ENCODE measurements around the gene EPC1.
"Not testable (repeated sequence)": the region's sequence is repeated elsewhere in the genome, so short reads cannot be mapped to it uniquely, and the experiment has no call there.

Gene EPC1

DNA sequence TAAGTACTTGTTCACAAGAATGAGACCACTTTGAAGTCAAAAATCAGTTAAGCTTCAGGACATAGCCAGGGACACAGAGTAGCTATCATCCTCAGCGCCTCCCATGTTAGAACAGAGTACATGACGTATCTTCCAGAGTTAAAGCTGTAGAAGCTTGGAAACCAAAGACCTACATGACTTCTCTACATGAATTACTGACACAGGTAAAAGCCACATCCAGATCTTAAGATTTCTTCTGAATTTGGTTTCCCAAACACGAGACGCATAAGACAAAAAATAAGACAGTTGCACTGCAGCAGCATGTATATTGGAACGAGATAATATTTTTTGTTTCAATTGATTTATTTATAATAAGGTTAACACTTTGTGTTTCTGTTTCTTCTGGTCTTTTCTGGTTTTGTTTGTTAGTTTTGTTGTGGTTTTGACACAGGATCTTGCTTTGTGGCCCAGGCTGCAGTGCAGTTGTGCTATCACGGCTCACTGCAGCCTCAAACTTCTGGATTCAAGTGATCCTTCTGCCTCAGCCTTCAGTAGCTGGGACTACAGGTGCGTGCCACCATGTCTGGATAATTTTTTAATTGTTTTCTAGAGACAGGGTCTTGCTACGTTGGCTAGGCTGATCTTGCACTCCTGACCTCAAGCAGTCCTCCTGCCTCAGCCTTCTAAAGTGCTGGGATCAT lies 10.2 kb upstream of the EPC1 start:
- DNase-seq (ENCODE audit: insufficient read length, low spot score), result no peak

DNA sequence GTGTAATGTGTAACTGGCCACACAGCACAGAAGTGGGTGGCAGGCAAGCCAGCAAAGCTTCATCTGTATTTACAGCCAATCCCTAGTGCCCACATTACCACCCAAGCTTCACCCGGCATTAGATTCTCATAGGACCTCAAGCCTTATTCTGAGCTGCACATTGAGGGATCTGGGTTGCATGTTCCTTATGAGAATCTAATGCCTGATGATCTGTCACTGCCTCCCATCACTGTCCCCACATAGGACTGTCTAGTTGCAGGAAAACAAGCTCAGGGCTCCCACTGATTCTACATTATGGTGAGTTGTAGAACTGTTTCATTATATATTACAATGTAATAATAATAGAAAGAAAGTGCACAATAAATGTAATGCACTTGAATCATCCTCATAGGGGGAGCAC lies 7.7 kb upstream of the EPC1 start:
- FAIRE-seq; DNase-seq (ENCODE audit: insufficient read length, low spot score): not testable (repeated sequence)

More for the DNA sequence above, 10.2 kb upstream of the EPC1 start:
- FAIRE-seq, result no peak
- TF ChIP-seq SPI1 (IDR thresholded peaks at IDR 0.05; ENCODE audit: low read depth, low read length), result no peak
- no peak for TF ChIP-seq POU2F2 (IDR thresholded peaks at IDR 0.05; ENCODE audit: low read depth, low read length)
- no peak for TF ChIP-seq TAF1 (IDR thresholded peaks at IDR 0.05; ENCODE audit: low read depth, low read length)
- TF ChIP-seq POLR2AphosphoS5 (IDR thresholded peaks at IDR 0.05; ENCODE audit: low read depth, low read length), result no peak
- TF ChIP-seq POLR2A (IDR thresholded peaks at IDR 0.05; ENCODE audit: low read depth, low read length), result no peak

DNA sequence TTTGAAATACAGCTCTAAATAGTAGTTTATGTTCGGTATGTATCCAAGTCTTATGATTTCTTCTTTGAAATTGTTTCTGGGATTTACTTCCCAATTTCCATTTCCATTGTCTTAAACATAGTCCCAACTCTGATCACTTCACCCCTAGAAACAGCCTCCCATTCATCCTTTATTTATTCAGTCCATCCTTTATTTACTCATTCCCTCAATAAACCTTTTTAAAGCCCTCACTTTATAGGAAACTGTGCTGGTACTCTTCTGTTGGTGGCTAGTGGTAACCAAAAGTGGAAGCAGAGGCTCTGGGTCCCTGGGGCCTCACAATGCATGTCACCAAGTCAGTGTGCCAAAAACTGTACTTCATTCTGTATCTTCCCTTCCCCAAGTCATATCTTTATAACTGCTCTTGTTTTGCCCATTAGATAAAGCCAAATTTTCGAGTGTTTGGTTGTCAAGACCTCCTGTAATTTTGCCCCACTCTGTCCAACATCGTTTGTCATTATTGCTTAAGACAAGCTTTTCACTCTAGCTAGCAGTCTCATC lies 3.9 kb upstream of the EPC1 start:
- DNase-seq (ENCODE audit: insufficient read length, low spot score) (no peak), FAIRE-seq (no peak)
- TF ChIP-seq POU2F2 (IDR thresholded peaks at IDR 0.05; ENCODE audit: low read depth, low read length) (no peak), PAX5 (IDR thresholded peaks at IDR 0.05; ENCODE audit: insufficient read depth, low read length, severe bottlenecking) (no peak), SPI1 (IDR thresholded peaks at IDR 0.05; ENCODE audit: low read depth, low read length) (no peak)

DNA sequence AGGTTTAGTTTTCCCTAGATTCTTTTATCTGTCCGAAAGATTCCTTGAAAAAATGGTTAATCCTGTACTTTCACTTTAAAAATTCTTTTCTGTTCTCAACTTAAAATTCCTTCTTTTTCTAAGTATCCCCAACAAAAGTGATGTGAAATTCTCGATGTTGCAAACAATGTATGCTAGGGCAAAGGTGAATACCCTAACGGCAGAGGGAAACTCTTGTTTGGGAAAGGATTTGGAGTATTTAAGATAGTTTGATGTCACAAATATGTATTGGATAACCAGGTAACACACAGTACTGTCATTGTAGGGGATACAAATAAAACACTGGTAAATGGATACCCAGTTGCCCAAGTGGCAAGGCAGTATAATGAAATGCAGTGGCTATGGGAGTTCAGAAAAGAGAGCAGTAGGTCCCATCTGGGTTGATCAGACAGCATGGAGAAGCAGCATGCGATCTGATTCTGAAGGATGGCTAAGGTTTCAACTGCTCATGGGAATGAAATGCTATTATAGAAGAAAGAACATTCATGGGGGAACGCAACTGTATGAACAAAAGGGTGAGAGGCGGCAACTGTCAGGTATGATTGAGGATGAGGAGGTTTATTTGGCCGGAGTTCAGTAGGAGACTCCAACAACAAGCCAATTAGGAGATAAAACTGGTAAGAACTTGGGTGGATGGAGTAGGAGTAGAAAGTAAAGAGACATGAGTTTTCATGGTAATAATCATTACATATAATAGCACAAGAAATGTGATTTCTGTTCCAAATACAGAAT lies 3.2 kb upstream of the EPC1 start:
- FAIRE-seq (no peak), DNase-seq (ENCODE audit: insufficient read length, low spot score) (no peak)
- TF ChIP-seq SPI1 (IDR thresholded peaks at IDR 0.05; ENCODE audit: low read depth, low read length) (no peak), TAF1 (IDR thresholded peaks at IDR 0.05; ENCODE audit: low read depth, low read length) (no peak), PAX5 (IDR thresholded peaks at IDR 0.05; ENCODE audit: insufficient read depth, low read length, severe bottlenecking) (no peak), POLR2AphosphoS5 (IDR thresholded peaks at IDR 0.05; ENCODE audit: low read depth, low read length) (no peak), POU2F2 (IDR thresholded peaks at IDR 0.05; ENCODE audit: low read depth, low read length) (no peak), POLR2A (IDR thresholded peaks at IDR 0.05; ENCODE audit: low read depth, low read length) (no peak)

DNA sequence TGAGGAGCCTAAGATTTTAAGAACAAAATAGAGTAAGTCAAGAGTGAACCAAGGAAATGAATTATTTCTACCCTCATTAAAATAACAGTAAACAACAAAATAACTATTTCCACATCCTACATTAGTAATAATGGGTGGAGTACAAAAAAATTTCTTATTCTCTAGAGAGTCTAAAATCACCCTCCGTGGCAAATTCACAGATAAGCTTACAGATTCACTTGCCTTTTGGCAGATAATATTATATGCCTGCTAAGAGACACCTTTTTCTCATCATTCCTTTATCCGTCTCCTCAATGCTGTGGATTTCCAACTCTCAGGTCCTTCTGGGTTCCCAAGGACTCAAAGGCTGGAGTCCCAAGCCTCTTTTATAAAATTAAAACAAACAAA lies 2.2 kb upstream of the EPC1 start:
- FAIRE-seq, result no peak
- TF ChIP-seq POLR2AphosphoS5 (IDR thresholded peaks at IDR 0.05; ENCODE audit: low read depth, low read length), result no peak
- TF ChIP-seq TAF1 (IDR thresholded peaks at IDR 0.05; ENCODE audit: low read depth, low read length), result no peak
- TF ChIP-seq POU2F2 (IDR thresholded peaks at IDR 0.05; ENCODE audit: low read depth, low read length), result no peak
- TF ChIP-seq SPI1 (IDR thresholded peaks at IDR 0.05; ENCODE audit: low read depth, low read length), result no peak
- TF ChIP-seq PAX5 (IDR thresholded peaks at IDR 0.05; ENCODE audit: insufficient read depth, low read length, severe bottlenecking), result no peak
- TF ChIP-seq POLR2A (IDR thresholded peaks at IDR 0.05; ENCODE audit: low read depth, low read length), result no peak
- DNase-seq (ENCODE audit: insufficient read length, low spot score), result no peak

DNA sequence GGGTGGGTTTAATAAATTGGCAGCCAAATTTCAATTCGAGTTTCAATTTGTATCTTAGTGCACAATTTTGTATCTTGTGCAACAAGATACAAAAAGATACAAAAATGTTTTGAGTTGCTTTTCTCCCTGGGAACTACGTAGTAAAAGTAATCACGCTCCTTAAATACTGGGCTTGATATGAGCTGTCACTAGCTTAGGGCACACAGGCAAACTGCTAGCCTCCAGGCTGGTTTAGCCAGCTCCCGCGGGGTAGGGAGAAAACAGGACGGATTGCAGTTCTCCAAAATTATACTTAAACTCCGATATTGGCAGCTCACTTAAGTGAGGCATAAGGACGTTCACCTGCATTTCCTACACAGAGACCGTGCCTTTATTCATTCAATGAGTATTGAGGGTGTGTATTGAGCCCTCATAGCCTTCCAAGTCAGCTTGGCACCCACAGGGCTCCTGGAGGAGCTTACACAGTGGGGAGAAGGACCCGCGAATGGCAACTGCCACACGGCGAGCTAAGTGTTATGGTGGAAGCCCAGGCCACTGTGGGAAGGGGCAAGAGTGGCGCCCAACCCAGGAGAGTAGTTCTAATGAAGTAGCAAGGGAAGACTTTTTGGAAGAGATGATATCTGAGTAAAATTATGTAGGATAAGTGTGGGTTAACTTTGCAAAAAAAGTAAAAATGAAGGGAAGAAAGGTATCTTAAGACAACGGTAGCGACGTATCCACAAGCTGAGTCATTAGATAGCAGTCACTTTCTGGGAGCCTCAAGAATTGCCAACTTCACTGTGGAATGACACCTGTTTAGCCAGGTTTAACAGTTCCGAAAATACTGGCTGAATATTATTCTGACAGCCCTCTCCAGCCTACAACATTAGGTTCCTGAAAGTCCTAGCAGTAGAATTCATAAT lies 1.6 kb upstream of the EPC1 start:
- no peak for DNase-seq (ENCODE audit: insufficient read length, low spot score)
- TF ChIP-seq PAX5 (IDR thresholded peaks at IDR 0.05; ENCODE audit: insufficient read depth, low read length, severe bottlenecking), result no peak
- no peak for TF ChIP-seq POLR2A (IDR thresholded peaks at IDR 0.05; ENCODE audit: low read depth, low read length)
- TF ChIP-seq POU2F2 (IDR thresholded peaks at IDR 0.05; ENCODE audit: low read depth, low read length), result no peak
- no peak for TF ChIP-seq TAF1 (IDR thresholded peaks at IDR 0.05; ENCODE audit: low read depth, low read length)
- no peak for TF ChIP-seq SPI1 (IDR thresholded peaks at IDR 0.05; ENCODE audit: low read depth, low read length)
- TF ChIP-seq POLR2AphosphoS5 (IDR thresholded peaks at IDR 0.05; ENCODE audit: low read depth, low read length), result no peak
- no peak for FAIRE-seq

DNA sequence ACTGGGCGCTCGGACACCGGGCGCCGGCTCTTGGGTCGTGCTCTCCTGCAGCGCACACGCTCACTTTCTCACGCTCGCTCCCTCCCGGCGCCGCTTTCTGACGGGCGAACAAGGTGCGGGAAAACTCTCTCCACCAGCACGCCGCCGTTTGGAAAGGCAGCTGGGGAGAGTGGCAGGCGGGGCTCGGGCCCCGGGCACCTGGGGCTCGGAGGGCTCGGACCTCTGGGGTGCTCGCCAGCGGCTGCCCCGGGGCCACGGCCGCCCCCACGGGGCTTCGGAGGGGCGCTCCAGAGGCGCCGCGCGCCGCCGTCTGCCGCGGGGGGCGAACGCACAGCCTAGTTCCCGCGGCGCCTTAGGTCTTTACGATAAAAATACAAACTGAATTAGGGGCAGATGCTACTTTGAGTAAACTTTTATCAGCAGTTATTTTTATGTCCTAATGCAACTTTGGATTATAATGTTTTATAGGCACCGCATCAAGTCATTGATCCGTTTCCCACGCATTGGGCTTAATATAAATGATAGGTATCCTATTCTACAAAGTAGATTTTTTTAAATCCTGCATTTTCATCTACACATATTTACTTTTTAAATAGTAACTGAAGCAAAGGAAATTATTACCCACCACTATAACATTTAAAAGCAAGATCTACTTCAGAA lies 535 bp upstream of the EPC1 start:
- FAIRE-seq (no peak), DNase-seq (ENCODE audit: insufficient read length, low spot score) (no peak)
- TF ChIP-seq POLR2A (IDR thresholded peaks at IDR 0.05; ENCODE audit: low read depth, low read length) (no peak), PAX5 (IDR thresholded peaks at IDR 0.05; ENCODE audit: insufficient read depth, low read length, severe bottlenecking) (no peak), SPI1 (IDR thresholded peaks at IDR 0.05; ENCODE audit: low read depth, low read length) (no peak), POU2F2 (IDR thresholded peaks at IDR 0.05; ENCODE audit: low read depth, low read length) (no peak), POLR2AphosphoS5 (IDR thresholded peaks at IDR 0.05; ENCODE audit: low read depth, low read length) (no peak), TAF1 (IDR thresholded peaks at IDR 0.05; ENCODE audit: low read depth, low read length) (no peak)

DNA sequence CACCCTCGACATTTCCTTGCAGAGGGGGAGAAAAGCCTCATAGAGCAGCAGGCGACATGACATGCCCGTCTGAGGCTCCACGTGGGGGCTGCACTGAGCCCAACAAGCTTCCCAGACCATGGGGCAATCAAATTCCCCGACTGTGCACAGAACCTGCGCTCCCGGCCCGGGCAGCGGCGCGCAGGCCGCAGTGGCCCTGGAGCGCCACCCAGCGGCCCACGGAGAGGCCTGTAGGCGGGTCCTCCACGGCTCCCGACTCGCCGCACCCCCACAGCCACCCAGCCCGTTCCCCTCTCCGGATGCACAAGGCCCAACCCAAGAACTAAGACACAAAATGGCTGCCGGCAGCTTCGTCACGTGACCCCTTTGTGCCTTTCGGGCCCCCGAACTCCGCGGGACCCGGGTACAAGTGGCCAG lies 816 bp downstream of the EPC1 start:
- no peak for FAIRE-seq
- TF ChIP-seq POU2F2 (IDR thresholded peaks at IDR 0.05; ENCODE audit: low read depth, low read length) (peak; percentile 63; the same call in 1 of the 2 replicates), TAF1 (IDR thresholded peaks at IDR 0.05; ENCODE audit: low read depth, low read length) (no peak), POLR2AphosphoS5 (IDR thresholded peaks at IDR 0.05; ENCODE audit: low read depth, low read length) (peak; percentile 66; the same call in 1 of the 2 replicates), PAX5 (IDR thresholded peaks at IDR 0.05; ENCODE audit: insufficient read depth, low read length, severe bottlenecking) (peak; percentile 53), SPI1 (IDR thresholded peaks at IDR 0.05; ENCODE audit: low read depth, low read length) (no peak), POLR2A (IDR thresholded peaks at IDR 0.05; ENCODE audit: low read depth, low read length) (peak; percentile 67)

DNA sequence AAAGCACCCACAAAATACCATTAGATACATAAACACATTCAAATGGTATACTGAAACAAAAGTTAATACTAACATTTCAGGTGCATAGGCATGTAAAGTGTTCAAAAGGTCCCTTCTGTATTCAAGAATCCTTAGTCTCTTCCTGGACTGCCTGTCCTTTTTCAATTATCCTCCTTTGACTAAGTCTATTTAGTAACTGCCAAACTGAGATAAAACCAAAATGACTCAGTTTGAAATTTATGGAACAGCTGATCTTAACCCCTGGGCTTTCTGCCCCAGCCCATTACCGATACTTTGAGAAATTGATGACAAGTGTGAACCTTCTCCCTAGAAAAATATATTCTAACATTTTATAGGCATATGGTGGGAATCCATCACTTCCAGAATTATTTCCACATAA lies 5.4 kb downstream of the EPC1 start:
- TF ChIP-seq POLR2AphosphoS5 (IDR thresholded peaks at IDR 0.05; ENCODE audit: low read depth, low read length), result no peak
- TF ChIP-seq PAX5 (IDR thresholded peaks at IDR 0.05; ENCODE audit: insufficient read depth, low read length, severe bottlenecking), result no peak
- no peak for TF ChIP-seq POU2F2 (IDR thresholded peaks at IDR 0.05; ENCODE audit: low read depth, low read length)
- no peak for TF ChIP-seq SPI1 (IDR thresholded peaks at IDR 0.05; ENCODE audit: low read depth, low read length)
- TF ChIP-seq POLR2A (IDR thresholded peaks at IDR 0.05; ENCODE audit: low read depth, low read length), result no peak
- no peak for TF ChIP-seq TAF1 (IDR thresholded peaks at IDR 0.05; ENCODE audit: low read depth, low read length)
- no peak for FAIRE-seq
- DNase-seq (ENCODE audit: insufficient read length, low spot score), result no peak

More for the DNA sequence above, 816 bp downstream of the EPC1 start:
- peak; percentile 86 for DNase-seq (ENCODE audit: insufficient read length, low spot score)

Data from GM12891 (cell line).